SK-N-MC (cell line): ENCODE results near the gene CCDC28B.

Source experiments
- EZH2 ChIP-seq: fragments of 200-600 bp; sonication (generic); IDR thresholded peaks from one replicate; pipeline ENCODE4 v1.6.1; 2017; ENCODE audit warnings: antibody characterized with exemption
- POLR2AphosphoS5 ChIP-seq: IDR thresholded peaks from 2 replicates; pipeline ENCODE4 v1.6.1; 2012; ENCODE audit warnings: mild to moderate bottlenecking, low read depth, low read length, borderline replicate concordance

- TF ChIP-seq POLR2AphosphoS5 (no peak), EZH2 (no peak)
These were observed 29.4 kb upstream of the CCDC28B start for GRCh38 chr1:32170991-32171390.
